T-cell (primary cell): ENCODE results near the gene CACNG3. TPM values are rescaled to one million over a fixed set of nuclear protein-coding genes. Genes with fewer than 3 reads are reported as not detected.

ENCODE experiments used
- ATAC-seq, 4 experiments: fragments of 200-7000 bp in 3 of 4; fragments of 150-1000 bp in 1 of 4; cut with Tn5 transposase; replicated peaks in 1 of 4; 1 replicate in 3 of 4; 2 replicates in 1 of 4; pipeline ENCODE4 v1.10.0; 2021; ENCODE audit warnings: moderate library complexity in 3 of 4, mild to moderate bottlenecking in 2 of 4, moderate number of reproducible peaks in 1 of 4
- CTCF ChIA-PET, 2 donors: fragments of 300-600 bp; sonication (Branson Sonifier 250); formaldehyde crosslinking; loops; one replicate each; lab custom pipeline; 2022; ENCODE audit warnings: antibody characterized with exemption in 2 of 2; lab: Charles Lee
- POLR2A ChIA-PET, 2 donors: fragments of 300-600 bp; sonication (Branson Sonifier 250); formaldehyde crosslinking; loops; one replicate each; lab custom pipeline; 2022; ENCODE audit warnings: antibody characterized with exemption in 2 of 2; lab: Charles Lee
- DNase-seq, 35 experiments: peaks; one replicate each; pipeline versions ENCODE4 v3.0.0 to v3.0.0-alpha.2; 2013 to 2023
- H3K27ac ChIP-seq: one replicate; pipeline ENCODE4 v1.5.1; 2013; ENCODE audit warnings: low read length
- H3K27me3 ChIP-seq, 2 experiments: replicated peaks in 1 of 2; 1 replicate in 1 of 2; 2 replicates in 1 of 2; pipeline versions ENCODE4 v1.6.1 to v1.7.0; 2013; ENCODE audit warnings: low read length in 1 of 2, mixed read lengths in 1 of 2; ENCODE audit not compliant: control insufficient read depth in 2 of 2, insufficient read depth in 2 of 2; ENCODE audit errors: extremely low read depth in 1 of 2
- H3K36me3 ChIP-seq, 2 donors: 1 replicate in 1 of 2; 2 replicates in 1 of 2; pipeline versions ENCODE4 v1.6.1 to v1.7.0; 2013; ENCODE audit warnings: low read length in 1 of 2; ENCODE audit not compliant: control insufficient read depth in 2 of 2, insufficient read depth in 1 of 2; ENCODE audit errors: extremely low read depth in 1 of 2
- H3K4me1 ChIP-seq, 2 experiments: 1 replicate in 1 of 2; 2 replicates in 1 of 2; pipeline versions ENCODE4 v1.6.1 to v1.7.0; 2013; ENCODE audit warnings: low read length in 2 of 2, mixed read lengths in 1 of 2; ENCODE audit not compliant: insufficient read depth in 2 of 2, control insufficient read depth in 1 of 2; ENCODE audit errors: extremely low read depth in 1 of 2
- H3K4me3 ChIP-seq, 2 donors: 1 replicate in 1 of 2; 2 replicates in 1 of 2; pipeline versions ENCODE4 v1.5.1 to v1.7.0; 2013; ENCODE audit warnings: mild to moderate bottlenecking in 2 of 2, low read length in 1 of 2, moderate library complexity in 1 of 2; ENCODE audit not compliant: control insufficient read depth in 1 of 2; ENCODE audit errors: extremely low read depth in 1 of 2
- H3K9me3 ChIP-seq: 2 replicates; pipeline ENCODE4 v1.7.0; 2013
- H3K27ac Mint-ChIP-seq, 2 donors: one replicate each; pipeline ENCODE4 v1.8.0; 2020 to 2021; ENCODE audit warnings: mild to moderate bottlenecking in 2 of 2, mixed read lengths in 2 of 2
- H3K27me3 Mint-ChIP-seq, 2 donors: one replicate each; pipeline ENCODE4 v1.8.0; 2021 to 2022; ENCODE audit warnings: mixed read lengths in 2 of 2
- H3K36me3 Mint-ChIP-seq: one replicate; pipeline ENCODE4 v1.8.0; 2021; ENCODE audit warnings: mixed read lengths
- H3K4me1 Mint-ChIP-seq, 3 donors: one replicate each; pipeline ENCODE4 v1.8.0; 2020 to 2022; ENCODE audit warnings: mixed read lengths in 3 of 3, mild to moderate bottlenecking in 1 of 3
- H3K4me3 Mint-ChIP-seq, 3 donors: one replicate each; pipeline ENCODE4 v1.8.0; 2020 to 2022; ENCODE audit warnings: mild to moderate bottlenecking in 3 of 3, mixed read lengths in 3 of 3, moderate library complexity in 3 of 3
- H3K9me3 Mint-ChIP-seq, 3 donors: one replicate each; pipeline ENCODE4 v1.8.0; 2020 to 2022; ENCODE audit warnings: mixed read lengths in 3 of 3
- WGBS: methylation state at CpG from one replicate; pipeline ENCODE4 v1.1.5; 2013; ENCODE audit warnings: missing lambda C conversion rate; ENCODE audit not compliant: insufficient coverage; 5-methylcytosine and 5-hydroxymethylcytosine counted together
- total RNA-seq, 35 experiments: library from RNA in 6 of 35; stranded (reverse) in 6 of 35; fragments of 120-200 nt in 1 of 35; gene quantifications; one replicate each; pipeline versions ENCODE4 v1.2.1 to v1.2.4 and lab custom pipeline; 2013 to 2026

CACNG3 gene
- total RNA-seq: not detected
- not detected for total RNA-seq (2013)
- 0 reads per million in 29 experiments for total RNA-seq (lab: John Stamatoyannopoulos, UW)

- DNase-seq (peak in 33 of 35 experiments; percentile 8 to 65 (median 39)), ATAC-seq (peak; percentile 43 to 59 (median 52))
- Histone ChIP-seq H3K9me3 (no peaks in the 10 kb centered on the region), H3K27ac (no peak within 1 kb of the TSS), H3K27me3 (peaks cover 21 to 23% of the 10 kb centered on the region in 2 experiments), H3K4me3 (no peak within 1 kb of the TSS), H3K36me3 (no peaks in the 10 kb centered on the region), H3K4me1 (no peaks in the 10 kb centered on the region)
- Mint-ChIP-seq H3K9me3 (no peaks in the 10 kb centered on the region), H3K27ac (no peak within 1 kb of the TSS), H3K36me3 (no peaks in the 10 kb centered on the region), H3K4me3 (no peak within 1 kb of the TSS), H3K27me3 (peaks cover 61 to 64% of the 10 kb centered on the region in 2 donors), H3K4me1 (peaks cover 0 to 4% (median 2%) of the 10 kb centered on the region in 3 donors)
- POLR2A ChIA-PET: no interaction called here
- CTCF ChIA-PET: interaction anchor here in 1 of 2 donors (3.8 kb wide), 1 partner anchor 213 kb away, joined by 35 read pairs; no protein-coding TSS in a partner anchor
- WGBS: 15% methylated on average over 40 of the region's 54 CpGs
These were observed at the start of gene CACNG3 for GRCh38 chr16:24255456-24256371. CACNG3 (plus strand) TSS chr16:24256335; CDS start chr16:24256755, 420 bp downstream.

- H3K9me3 Mint-ChIP-seq: no peaks in the 10 kb centered on the region
- no peaks in the 10 kb centered on the region for H3K4me1 ChIP-seq
- DNase-seq (no peak), ATAC-seq (no peak)
- H3K36me3 Mint-ChIP-seq: peaks cover 69% of the 10 kb centered on the region
- no peak overlapping the region for H3K4me3 ChIP-seq
- H3K27ac Mint-ChIP-seq: no peak overlapping the region
- ChIA-PET CTCF (no interaction called here), POLR2A (no interaction called here)
- no peaks in the 10 kb centered on the region for H3K9me3 ChIP-seq
- no peaks in the 10 kb centered on the region for H3K4me1 Mint-ChIP-seq
- no peaks in the 10 kb centered on the region for H3K27me3 Mint-ChIP-seq
- 100% methylated on average over 1 of the region's 3 CpGs for WGBS
- H3K27ac ChIP-seq: no peak overlapping the region
- no peak overlapping the region for H3K4me3 Mint-ChIP-seq
- H3K36me3 ChIP-seq: peaks cover 18 to 70% of the 10 kb centered on the region in 2 donors
- no peaks in the 10 kb centered on the region for H3K27me3 ChIP-seq
These were observed 49.2 kb upstream of the CACNG3 start for GRCh38 chr16:24206926-24207325.

DNA sequence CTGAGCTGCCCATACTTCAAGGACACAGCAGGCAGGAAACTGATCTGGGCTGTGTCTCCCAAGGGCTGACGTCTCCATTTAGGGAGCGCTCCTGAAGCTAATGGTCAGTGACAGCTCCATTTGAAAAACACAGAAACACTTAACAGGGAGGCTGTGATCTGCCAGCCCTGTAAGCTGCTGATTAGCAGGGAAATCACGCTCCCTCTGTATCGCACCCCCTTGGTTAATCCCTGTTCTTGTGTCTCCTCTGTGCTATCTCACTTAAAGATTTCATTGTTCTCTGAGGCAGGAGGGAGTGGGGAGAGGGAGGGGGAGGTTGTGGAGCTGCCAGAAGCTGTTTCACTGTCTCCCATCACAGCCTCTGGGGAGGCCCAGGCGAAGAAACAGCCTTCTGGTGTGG is 47.4 kb upstream of the CACNG3 start:
- no peaks in the 10 kb centered on the region for H3K27me3 ChIP-seq
- Mint-ChIP-seq H3K36me3 (peaks cover 65% of the 10 kb centered on the region), H3K4me1 (no peaks in the 10 kb centered on the region), H3K9me3 (no peaks in the 10 kb centered on the region), H3K27me3 (no peaks in the 10 kb centered on the region), H3K27ac (no peak overlapping the region), H3K4me3 (no peak overlapping the region)
- H3K36me3 ChIP-seq: peaks cover 15 to 58% of the 10 kb centered on the region in 2 donors
- H3K27ac ChIP-seq: no peak overlapping the region
- H3K4me1 ChIP-seq: no peaks in the 10 kb centered on the region
- DNase-seq (no peak), ATAC-seq (no peak)
- ChIA-PET CTCF (no interaction called here), POLR2A (no interaction called here)
- no peak overlapping the region for H3K4me3 ChIP-seq
- 93% methylated on average over 2 of the region's 5 CpGs for WGBS
- no peaks in the 10 kb centered on the region for H3K9me3 ChIP-seq

GRCh38 chr16:24214992-24215391 is 41.1 kb upstream of the CACNG3 start:
- H3K27me3 ChIP-seq: no peaks in the 10 kb centered on the region
- ATAC-seq: no peak
- H3K4me3 ChIP-seq: no peak overlapping the region
- ChIA-PET CTCF (no interaction called here), POLR2A (no interaction called here)
- no peak overlapping the region for H3K27ac ChIP-seq
- H3K4me1 ChIP-seq: no peaks in the 10 kb centered on the region
- no peak for DNase-seq
- no CpG with 5 or more reads among the region's 3 CpGs for WGBS
- peaks cover 2 to 38% of the 10 kb centered on the region in 2 donors for H3K36me3 ChIP-seq
- Mint-ChIP-seq H3K36me3 (peaks cover 71% of the 10 kb centered on the region), H3K27ac (no peak overlapping the region), H3K4me1 (no peaks in the 10 kb centered on the region), H3K9me3 (peaks cover 0 to 3% (median 0%) of the 10 kb centered on the region in 3 donors), H3K4me3 (no peak overlapping the region), H3K27me3 (no peaks in the 10 kb centered on the region)
- no peaks in the 10 kb centered on the region for H3K9me3 ChIP-seq

DNA sequence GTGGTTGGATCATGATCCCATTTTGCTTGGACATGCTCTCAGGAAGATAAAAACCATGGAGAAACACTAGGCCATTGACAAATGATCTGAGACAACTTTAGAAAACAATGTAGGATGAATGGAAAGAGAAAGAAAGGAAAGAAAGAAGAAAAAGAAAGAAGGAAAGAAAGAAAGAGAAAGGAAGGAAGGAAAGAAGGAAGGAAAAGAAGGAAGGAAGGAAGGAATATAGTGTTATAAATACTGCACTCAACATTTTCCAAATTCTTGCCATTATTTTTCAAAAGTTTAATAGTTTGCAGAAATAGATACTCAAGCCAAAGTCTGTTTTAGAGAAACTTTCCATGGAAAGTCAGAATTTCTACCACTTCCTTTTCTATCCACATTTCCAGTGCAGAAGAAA is 39.2 kb upstream of the CACNG3 start:
- DNase-seq (no peak), ATAC-seq (no peak)
- peaks cover 0 to 9% (median 4%) of the 10 kb centered on the region in 3 donors for H3K9me3 Mint-ChIP-seq
- no peak overlapping the region for H3K4me3 Mint-ChIP-seq
- Histone ChIP-seq H3K9me3 (no peaks in the 10 kb centered on the region), H3K4me3 (no peak overlapping the region), H3K27me3 (no peaks in the 10 kb centered on the region), H3K4me1 (no peaks in the 10 kb centered on the region), H3K27ac (no peak overlapping the region), H3K36me3 (peaks cover 0 to 28% of the 10 kb centered on the region in 2 donors)
- ChIA-PET POLR2A (no interaction called here), CTCF (no interaction called here)
- no peaks in the 10 kb centered on the region for H3K4me1 Mint-ChIP-seq
- no peak overlapping the region for H3K27ac Mint-ChIP-seq
- H3K27me3 Mint-ChIP-seq: no peaks in the 10 kb centered on the region
- peaks cover 77% of the 10 kb centered on the region for H3K36me3 Mint-ChIP-seq

- Mint-ChIP-seq H3K27me3 (no peaks in the 10 kb centered on the region), H3K4me3 (no peak overlapping the region), H3K27ac (no peak overlapping the region), H3K9me3 (peaks cover 0 to 12% (median 4%) of the 10 kb centered on the region in 3 donors), H3K4me1 (no peaks in the 10 kb centered on the region), H3K36me3 (peaks cover 79% of the 10 kb centered on the region)
- Histone ChIP-seq H3K36me3 (peaks cover 0 to 28% of the 10 kb centered on the region in 2 donors), H3K4me3 (no peak overlapping the region), H3K9me3 (no peaks in the 10 kb centered on the region), H3K27me3 (no peaks in the 10 kb centered on the region), H3K4me1 (no peaks in the 10 kb centered on the region), H3K27ac (no peak overlapping the region)
- no CpG with 5 or more reads among the region's 3 CpGs for WGBS
- ATAC-seq (no peak), DNase-seq (no peak)
- ChIA-PET CTCF (no interaction called here), POLR2A (no interaction called here)
These were observed 38.7 kb upstream of the CACNG3 start for GRCh38 chr16:24217461-24217860.
